Spleen (tissue), 11 donors: ENCODE measurements around the gene TACC2. TPM values are rescaled to one million over a fixed set of nuclear protein-coding genes. Genes with fewer than 3 reads are reported as not detected.

Experiments
- DNase-seq: peaks from one replicate; pipeline ENCODE4 v3.0.0-alpha.2; 2020
- H3K27ac ChIP-seq, 8 donors: fragments of 200-600 bp; sonication (generic) in 7 of 8; 1 replicate in 4 of 8; 2 replicates in 4 of 8; pipeline versions ENCODE4 v1.5.0 to v1.8.0; 2016 to 2021; ENCODE audit warnings: inconsistent platforms in 4 of 8, mild to moderate bottlenecking in 4 of 8, moderate library complexity in 1 of 8
- H3K27me3 ChIP-seq, 7 donors: fragments of 200-600 bp; sonication (generic) in 6 of 7; replicated peaks in 1 of 7; 1 replicate in 4 of 7; 2 replicates in 3 of 7; pipeline versions ENCODE4 v1.5.0 to v1.8.0; 2016 to 2021; ENCODE audit warnings: inconsistent platforms in 3 of 7, mild to moderate bottlenecking in 1 of 7
- H3K36me3 ChIP-seq, 6 donors: fragments of 200-600 bp; sonication (generic) in 5 of 6; 1 replicate in 4 of 6; 2 replicates in 2 of 6; pipeline versions ENCODE4 v1.5.0 to v1.8.0; 2016 to 2021; ENCODE audit warnings: inconsistent platforms in 2 of 6
- H3K4me1 ChIP-seq, 6 donors: fragments of 200-600 bp; sonication (generic) in 5 of 6; 1 replicate in 3 of 6; 2 replicates in 3 of 6; pipeline versions ENCODE4 v1.5.0 to v1.8.0; 2016 to 2021; ENCODE audit warnings: inconsistent platforms in 3 of 6
- H3K4me3 ChIP-seq, 8 donors: fragments of 200-600 bp; sonication (generic) in 7 of 8; 1 replicate in 4 of 8; 2 replicates in 4 of 8; pipeline versions ENCODE4 v1.5.0 to v1.8.0; 2016 to 2021; ENCODE audit warnings: inconsistent platforms in 4 of 8, mild to moderate bottlenecking in 4 of 8, moderate library complexity in 2 of 8
- H3K9me3 ChIP-seq, 8 donors: fragments of 200-600 bp; sonication (generic) in 7 of 8; 1 replicate in 4 of 8; 2 replicates in 4 of 8; pipeline versions ENCODE4 v1.5.0 to v1.8.0; 2016 to 2021; ENCODE audit warnings: inconsistent platforms in 4 of 8
- CTCF ChIP-seq, 11 experiments: fragments of 200-600 bp in 7 of 11; fragments of 450-650 bp in 4 of 11; sonication (generic) in 4 of 11; IDR thresholded peaks in 8 of 11; conservative IDR thresholded peaks in 3 of 11; 1 replicate in 7 of 11; 2 replicates in 4 of 11; pipeline versions ENCODE4 v1.4.0 to v1.8.0; 2016 to 2021; ENCODE audit warnings: antibody characterized with exemption in 11 of 11, inconsistent platforms in 4 of 11, mild to moderate bottlenecking in 1 of 11
- POLR2A ChIP-seq, 3 donors: fragments of 450-650 bp; IDR thresholded peaks; one replicate each; pipeline ENCODE4 v1.5.1; 2017; ENCODE audit warnings: antibody characterized with exemption in 3 of 3, mild to moderate bottlenecking in 1 of 3
- POLR2AphosphoS5 ChIP-seq, 3 donors: sonication (generic); formaldehyde crosslinking; IDR thresholded peaks; one replicate each; pipeline ENCODE4 v1.5.1; 2017; ENCODE audit warnings: antibody characterized with exemption in 3 of 3
- WGBS, 5 donors: extraction: QIAGEN DNeasy Blood & Tissue Kit in 3 of 5; methylation state at CpG; one replicate each; pipeline versions ENCODE4 v1.1.5 to v1.1.7; 2013 to 2018; 5-methylcytosine and 5-hydroxymethylcytosine counted together
- intact Hi-C: fragments of 100-400 bp; cut with DNase I; formaldehyde crosslinking; loops from one replicate; pipeline ENCODE4 v1.15.0; 2023; ENCODE audit warnings: low total_unique reads
- polyA plus RNA-seq, 3 donors: library from polyadenylated mRNA; stranded (reverse); fragments of 200-250 nt; gene quantifications; one replicate each; pipeline ENCODE4 v1.2.1, GENCODE V29; 2013
- total RNA-seq, 7 donors: library from RNA; depleted of rRNA in 3 of 7; stranded (reverse); fragments of >200 nt in 3 of 7; fragmentation: NEBNext Ultra II Directional in 4 of 7; extraction: Animal tissue kit (Norgen Biotek cat#: 25700) in 4 of 7; gene quantifications; one replicate each; pipeline versions ENCODE4 v1.1.0 to v1.2.1, GENCODE V29; 2016 to 2021
- donor health status: healthy with polysubstance abuse.
- donor health status: DM: no; HTN: no; CAD: no; lungs with moderate emphysema.
- donor health status: DM: no; HTN: no; CAD: no.
- donor health status: Bipolar disorder and iron deficiency.
- donor health status: healthy.
- donor health status: DM: no; HTN: no; CAD: no.
- donor health status: DM: yes; HTN: yes; CAD: no.

TACC2 gene
- total and polyA plus RNA-seq, 10 donors: 2.4 to 13.9 (median 4.5) TPM

- Histone ChIP-seq H3K4me3 (no peak overlapping the region), H3K36me3 (no peaks in the 10 kb centered on the region), H3K27me3 (no peaks in the 10 kb centered on the region), H3K4me1 (peaks cover 0 to 10% (median 0%) of the 10 kb centered on the region in 6 donors), H3K27ac (no peak overlapping the region), H3K9me3 (no peaks in the 10 kb centered on the region)
- WGBS, 5 donors: 60 to 85% (median 79%) methylated on average over 8 of the region's 8 CpGs
- intact Hi-C loops: no loop called here
- no peak for TF ChIP-seq POLR2A (IDR thresholded peaks at IDR 0.05)
- TF ChIP-seq POLR2AphosphoS5 (IDR thresholded peaks at IDR 0.05): no peak
- no peak for TF ChIP-seq CTCF (IDR thresholded peaks at IDR 0.05 in 8 of 11, conservative IDR thresholded peaks at IDR 0.05 in 3 of 11)
- no peak for DNase-seq
Measured at GRCh38 chr10:122123186-122123585, 134.2 kb downstream of the TACC2 start.

DNA sequence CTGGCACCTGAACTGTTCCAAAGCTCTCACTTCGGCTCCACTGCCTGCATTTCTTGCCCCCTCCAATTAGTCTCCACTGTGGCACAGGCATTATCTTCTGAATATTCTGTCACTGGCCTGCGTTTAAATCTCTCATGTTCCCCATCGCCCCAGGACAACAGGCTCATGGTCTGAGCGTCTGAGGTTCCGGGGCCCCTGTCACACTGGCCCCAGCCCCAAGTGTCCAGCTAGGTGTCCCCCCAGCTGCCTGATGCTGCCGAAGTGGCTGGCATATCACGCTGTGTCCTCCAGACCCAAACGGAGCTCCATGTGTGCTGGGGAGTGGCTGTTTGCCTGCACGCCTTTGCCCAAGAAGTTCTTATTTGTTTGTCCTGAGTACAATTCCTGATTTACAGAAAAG, 135.4 kb downstream of the TACC2 start:
- Histone ChIP-seq H3K27me3 (no peaks in the 10 kb centered on the region), H3K27ac (no peak overlapping the region), H3K36me3 (no peaks in the 10 kb centered on the region), H3K4me3 (no peak overlapping the region), H3K9me3 (no peaks in the 10 kb centered on the region), H3K4me1 (peaks cover 0 to 10% (median 0%) of the 10 kb centered on the region in 6 donors)
- WGBS, 5 donors: 81 to 89% (median 86%) methylated on average over 9 of the region's 9 CpGs
- intact Hi-C loops: no loop called here
- TF ChIP-seq POLR2A (IDR thresholded peaks at IDR 0.05) (no peak), POLR2AphosphoS5 (IDR thresholded peaks at IDR 0.05) (no peak), CTCF (IDR thresholded peaks at IDR 0.05 in 8 of 11, conservative IDR thresholded peaks at IDR 0.05 in 3 of 11) (no peak)
- no peak for DNase-seq

GRCh38 chr10:122124808-122125207, 135.8 kb downstream of the TACC2 start:
- intact Hi-C loops: no loop called here
- Histone ChIP-seq H3K27me3 (no peaks in the 10 kb centered on the region), H3K27ac (no peak overlapping the region), H3K9me3 (no peaks in the 10 kb centered on the region), H3K36me3 (no peaks in the 10 kb centered on the region), H3K4me3 (no peak overlapping the region), H3K4me1 (peaks cover 0 to 10% (median 0%) of the 10 kb centered on the region in 6 donors)
- no peak for DNase-seq
- WGBS, 5 donors: 60 to 76% (median 68%) methylated on average over 7 of the region's 7 CpGs
- no peak for TF ChIP-seq POLR2AphosphoS5 (IDR thresholded peaks at IDR 0.05)
- no peak for TF ChIP-seq CTCF (IDR thresholded peaks at IDR 0.05 in 8 of 11, conservative IDR thresholded peaks at IDR 0.05 in 3 of 11)
- TF ChIP-seq POLR2A (IDR thresholded peaks at IDR 0.05): no peak

- Histone ChIP-seq H3K27ac (no peak overlapping the region), H3K4me3 (no peak overlapping the region), H3K4me1 (peaks cover 0 to 10% (median 0%) of the 10 kb centered on the region in 6 donors), H3K9me3 (no peaks in the 10 kb centered on the region), H3K27me3 (no peaks in the 10 kb centered on the region), H3K36me3 (no peaks in the 10 kb centered on the region)
- intact Hi-C loops: no loop called here
- DNase-seq: no peak
- TF ChIP-seq POLR2AphosphoS5 (IDR thresholded peaks at IDR 0.05) (no peak), POLR2A (IDR thresholded peaks at IDR 0.05) (no peak)
- WGBS, 5 donors: 66 to 76% (median 72%) methylated on average over 6 of the region's 6 CpGs
Measured at GRCh38 chr10:122126763-122127659, 138.0 kb downstream of the TACC2 start.
